ENCODE data around the gene RAMACL. TPM values are rescaled to one million over a fixed set of nuclear protein-coding genes. Genes with fewer than 3 reads are reported as not detected.

Gene RAMACL
- total RNA-seq, 1 experiment from 2014 or later: 0.28 TPM

DNA sequence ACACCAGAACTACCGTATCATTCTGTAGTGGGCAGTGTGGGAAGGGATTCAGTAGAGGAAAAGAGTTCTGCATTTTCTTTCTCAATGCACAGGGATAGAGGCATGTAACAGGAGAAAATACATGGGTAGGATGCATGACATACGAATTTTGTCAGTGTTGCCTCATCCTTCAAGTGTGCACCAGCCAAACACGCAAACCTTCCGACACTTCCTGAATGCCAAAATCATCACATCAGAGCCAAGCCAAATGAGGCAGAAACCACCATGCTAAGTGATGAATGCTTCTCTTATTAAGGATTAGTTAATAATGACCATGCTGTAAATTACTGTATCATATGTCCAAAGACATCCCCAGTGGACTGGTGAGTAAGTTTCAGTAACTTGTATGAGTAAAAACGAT is 27.3 kb downstream of the RAMACL start:
- no peak for DNase-seq
- peaks cover 4% of the 10 kb centered on the region; the same call in 1 of the 2 replicates for H3K79me2 ChIP-seq (ENCODE audit: insufficient read depth, low read length)
- no peak overlapping the region for H3K56ac ChIP-seq (ENCODE audit: insufficient read length, low read depth, low read length)
- H3K9ac ChIP-seq (ENCODE audit: extremely low read depth, insufficient read length, low read length): no peak overlapping the region
- H3K4me3 Mint-ChIP-seq: no peak overlapping the region
- H2BK15ac ChIP-seq (ENCODE audit: low read depth, low read length): no peak overlapping the region
- H2BK20ac ChIP-seq (ENCODE audit: low read depth, low read length, poor library complexity, severe bottlenecking): no peak overlapping the region
- H4K20me1 ChIP-seq (ENCODE audit: control insufficient read depth, insufficient read depth, insufficient read length): no peaks in the 10 kb centered on the region
- H3K27me3 ChIP-seq (ENCODE audit: insufficient read depth, low read length): no peaks in the 10 kb centered on the region
- no peak overlapping the region for H4K5ac ChIP-seq (ENCODE audit: insufficient read length, low read depth, low read length)
- no peak overlapping the region for H4K8ac ChIP-seq (replicated peaks; ENCODE audit: insufficient read length, low read depth, low read length)
- no peak overlapping the region for H3K27ac ChIP-seq (ENCODE audit: insufficient read length, low read depth, low read length)
- no peak overlapping the region for H3K4me2 ChIP-seq (ENCODE audit: insufficient read depth, insufficient read length, low read length)
- no peaks in the 10 kb centered on the region for H3K79me1 ChIP-seq (ENCODE audit: insufficient read depth, low read depth, low read length, poor library complexity, severe bottlenecking)
- no peak overlapping the region for H3K27ac Mint-ChIP-seq
- peaks cover 9% of the 10 kb centered on the region; the same call in 1 of the 2 replicates for H3K4me1 ChIP-seq (ENCODE audit: insufficient read depth, low read length)
- H2BK120ac ChIP-seq (ENCODE audit: low read depth, low read length, poor library complexity, severe bottlenecking): no peak overlapping the region
- no peak overlapping the region for H3K18ac ChIP-seq (ENCODE audit: insufficient read length, low read depth, low read length)
- no peaks in the 10 kb centered on the region; a peak in 1 of 5 replicates for H3K9me3 Mint-ChIP-seq
- H3K36me3 Mint-ChIP-seq (ENCODE audit: insufficient read depth in 1 of 3, low read depth in 3 of 3): no peaks in the 10 kb centered on the region; a peak in 1 of 7 replicates
- whole genome bisulfite sequencing (ENCODE audit: extremely low coverage, insufficient read length, low lambda C conversion rate): no CpG with 5 or more reads among the region's 5 CpGs
- H3T11ph ChIP-seq (ENCODE audit: low read length): no peak overlapping the region
- H3K27me3 Mint-ChIP-seq (ENCODE audit: low read depth): no peaks in the 10 kb centered on the region
- no peak overlapping the region for H3K4ac ChIP-seq (ENCODE audit: low read depth, low read length)
- no peak overlapping the region for H2BK12ac ChIP-seq (ENCODE audit: insufficient read length, low read depth, low read length)
- H2AFZ ChIP-seq (ENCODE audit: low read length): no peak overlapping the region
- H3K4me1 Mint-ChIP-seq: peaks cover 25 to 33% of the 10 kb centered on the region in 2 experiments
- no peak overlapping the region for H2AK5ac ChIP-seq (ENCODE audit: insufficient read length, low read length)
- no peak overlapping the region for H2BK5ac ChIP-seq (ENCODE audit: insufficient read length, low read length)
- H3K23ac ChIP-seq (ENCODE audit: insufficient read length, low read depth, low read length): no peak overlapping the region
- no peak overlapping the region for H3K14ac ChIP-seq (ENCODE audit: insufficient read depth, low read length)
- TF ChIP-seq, protein P1, sequence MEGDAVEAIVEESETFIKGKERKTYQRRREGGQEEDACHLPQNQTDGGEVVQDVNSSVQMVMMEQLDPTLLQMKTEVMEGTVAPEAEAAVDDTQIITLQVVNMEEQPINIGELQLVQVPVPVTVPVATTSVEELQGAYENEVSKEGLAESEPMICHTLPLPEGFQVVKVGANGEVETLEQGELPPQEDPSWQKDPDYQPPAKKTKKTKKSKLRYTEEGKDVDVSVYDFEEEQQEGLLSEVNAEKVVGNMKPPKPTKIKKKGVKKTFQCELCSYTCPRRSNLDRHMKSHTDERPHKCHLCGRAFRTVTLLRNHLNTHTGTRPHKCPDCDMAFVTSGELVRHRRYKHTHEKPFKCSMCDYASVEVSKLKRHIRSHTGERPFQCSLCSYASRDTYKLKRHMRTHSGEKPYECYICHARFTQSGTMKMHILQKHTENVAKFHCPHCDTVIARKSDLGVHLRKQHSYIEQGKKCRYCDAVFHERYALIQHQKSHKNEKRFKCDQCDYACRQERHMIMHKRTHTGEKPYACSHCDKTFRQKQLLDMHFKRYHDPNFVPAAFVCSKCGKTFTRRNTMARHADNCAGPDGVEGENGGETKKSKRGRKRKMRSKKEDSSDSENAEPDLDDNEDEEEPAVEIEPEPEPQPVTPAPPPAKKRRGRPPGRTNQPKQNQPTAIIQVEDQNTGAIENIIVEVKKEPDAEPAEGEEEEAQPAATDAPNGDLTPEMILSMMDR (conservative IDR thresholded peaks at IDR 0.05): no peak
- no peaks in the 10 kb centered on the region for H3K23me2 ChIP-seq (ENCODE audit: insufficient read length, low read depth, low read length, poor library complexity, severe bottlenecking)
- H4K91ac ChIP-seq (ENCODE audit: insufficient read length, low read depth, low read length): no peak overlapping the region
- H3K9me3 ChIP-seq (ENCODE audit: control insufficient read depth, low read depth, low read length): no peaks in the 10 kb centered on the region

Measured in H9 (cell line).